Measurements from ENCODE around the gene KLHL5. TPM values are rescaled to one million over a fixed set of nuclear protein-coding genes. Genes with fewer than 3 reads are reported as not detected.
A peak's percentile ranks its signal among the peaks of the same experiment; 100 is the strongest.

KLHL5 gene, protein sequence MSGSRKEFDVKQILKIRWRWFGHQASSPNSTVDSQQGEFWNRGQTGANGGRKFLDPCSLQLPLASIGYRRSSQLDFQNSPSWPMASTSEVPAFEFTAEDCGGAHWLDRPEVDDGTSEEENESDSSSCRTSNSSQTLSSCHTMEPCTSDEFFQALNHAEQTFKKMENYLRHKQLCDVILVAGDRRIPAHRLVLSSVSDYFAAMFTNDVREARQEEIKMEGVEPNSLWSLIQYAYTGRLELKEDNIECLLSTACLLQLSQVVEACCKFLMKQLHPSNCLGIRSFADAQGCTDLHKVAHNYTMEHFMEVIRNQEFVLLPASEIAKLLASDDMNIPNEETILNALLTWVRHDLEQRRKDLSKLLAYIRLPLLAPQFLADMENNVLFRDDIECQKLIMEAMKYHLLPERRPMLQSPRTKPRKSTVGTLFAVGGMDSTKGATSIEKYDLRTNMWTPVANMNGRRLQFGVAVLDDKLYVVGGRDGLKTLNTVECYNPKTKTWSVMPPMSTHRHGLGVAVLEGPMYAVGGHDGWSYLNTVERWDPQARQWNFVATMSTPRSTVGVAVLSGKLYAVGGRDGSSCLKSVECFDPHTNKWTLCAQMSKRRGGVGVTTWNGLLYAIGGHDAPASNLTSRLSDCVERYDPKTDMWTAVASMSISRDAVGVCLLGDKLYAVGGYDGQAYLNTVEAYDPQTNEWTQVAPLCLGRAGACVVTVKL
- total RNA-seq (2021; fragmentation: NEBNext Ultra II Directional; extraction: Animal tissue kit (Norgen Biotek cat#: 25700)): 10 to 100 TPM; 48.0 to 59.3 (median 50.6) TPM
- long read RNA-seq, partial matches to known transcripts: 16 of 24 reads
- long read RNA-seq, other reads (novel, unspliced or antisense): 6 of 24 reads

DNA sequence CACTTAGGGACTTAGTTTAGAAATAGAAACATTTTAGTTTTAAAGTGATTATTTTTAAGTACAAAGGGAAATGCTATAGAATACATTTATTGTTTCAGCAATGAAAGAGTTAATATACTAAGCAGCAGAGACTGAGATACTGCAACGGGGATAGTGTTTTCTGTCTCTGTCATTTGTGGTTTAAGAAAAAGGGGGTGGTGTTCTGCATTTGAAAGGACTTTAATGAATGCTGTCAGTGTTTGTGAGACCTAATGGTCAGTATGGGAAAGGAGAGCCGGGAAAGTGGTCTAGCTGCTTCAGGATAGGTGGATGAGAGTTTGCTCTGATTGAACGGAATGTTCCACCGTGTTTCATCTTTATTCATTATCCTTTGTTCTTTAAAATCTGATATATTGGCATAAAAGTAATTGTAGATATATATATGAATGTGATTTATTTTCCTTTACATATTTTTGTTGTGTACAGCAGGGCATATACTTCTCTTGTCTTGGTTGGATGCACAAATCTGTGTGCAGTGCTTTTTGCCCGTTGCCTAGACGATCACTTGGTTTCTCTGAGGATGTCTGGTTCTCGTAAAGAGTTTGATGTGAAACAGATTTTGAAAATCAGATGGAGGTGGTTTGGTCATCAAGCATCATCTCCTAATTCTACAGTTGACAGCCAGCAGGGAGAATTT is at the start of gene KLHL5:
KLHL5 (plus strand) TSS at position 139 of the 676 bp plus-strand sequence; CDS start at position 560, 421 bp downstream.
- peak within 1 kb of the TSS; percentile 12 for H3K27ac Mint-ChIP-seq
- H3K27me3 Mint-ChIP-seq (ENCODE audit: insufficient read depth): no peaks in the 10 kb centered on the region

DNA sequence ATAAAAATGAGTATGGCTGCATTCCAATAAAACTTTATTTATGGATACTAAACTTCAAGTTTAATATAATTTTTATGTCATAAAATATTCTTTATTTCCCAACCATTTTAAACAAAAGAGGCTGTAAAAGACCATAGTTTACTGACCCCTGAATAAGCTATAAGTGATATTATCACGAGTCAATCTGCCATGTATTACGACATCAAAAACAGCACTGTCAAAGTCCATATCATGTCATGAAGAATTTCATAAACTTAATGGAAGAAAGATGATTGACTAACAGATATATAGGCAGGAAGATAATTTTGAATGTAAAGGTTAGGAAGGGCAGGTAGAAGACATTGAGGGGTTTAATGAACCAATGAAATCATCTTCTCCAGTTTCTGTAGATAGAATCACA is 48.0 kb upstream of the KLHL5 start:
- TF ChIP-seq, protein P1, sequence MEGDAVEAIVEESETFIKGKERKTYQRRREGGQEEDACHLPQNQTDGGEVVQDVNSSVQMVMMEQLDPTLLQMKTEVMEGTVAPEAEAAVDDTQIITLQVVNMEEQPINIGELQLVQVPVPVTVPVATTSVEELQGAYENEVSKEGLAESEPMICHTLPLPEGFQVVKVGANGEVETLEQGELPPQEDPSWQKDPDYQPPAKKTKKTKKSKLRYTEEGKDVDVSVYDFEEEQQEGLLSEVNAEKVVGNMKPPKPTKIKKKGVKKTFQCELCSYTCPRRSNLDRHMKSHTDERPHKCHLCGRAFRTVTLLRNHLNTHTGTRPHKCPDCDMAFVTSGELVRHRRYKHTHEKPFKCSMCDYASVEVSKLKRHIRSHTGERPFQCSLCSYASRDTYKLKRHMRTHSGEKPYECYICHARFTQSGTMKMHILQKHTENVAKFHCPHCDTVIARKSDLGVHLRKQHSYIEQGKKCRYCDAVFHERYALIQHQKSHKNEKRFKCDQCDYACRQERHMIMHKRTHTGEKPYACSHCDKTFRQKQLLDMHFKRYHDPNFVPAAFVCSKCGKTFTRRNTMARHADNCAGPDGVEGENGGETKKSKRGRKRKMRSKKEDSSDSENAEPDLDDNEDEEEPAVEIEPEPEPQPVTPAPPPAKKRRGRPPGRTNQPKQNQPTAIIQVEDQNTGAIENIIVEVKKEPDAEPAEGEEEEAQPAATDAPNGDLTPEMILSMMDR (IDR thresholded peaks at IDR 0.05): no peak
- Mint-ChIP-seq H3K36me3 (ENCODE audit: low read depth) (peaks cover 5% of the 10 kb centered on the region; the same call in 1 of the 2 replicates), H3K27me3 (ENCODE audit: insufficient read depth) (no peaks in the 10 kb centered on the region), H3K9me3 (no peaks in the 10 kb centered on the region; the same call in 1 of the 2 replicates), H3K4me1 (ENCODE audit: low read depth) (peaks cover 6% of the 10 kb centered on the region; the same call in 1 of the 2 replicates), H3K4me3 (no peak overlapping the region), H3K27ac (no peak overlapping the region)
- DNase-seq: no peak

More for the DNA sequence above, at the start of gene KLHL5:
- TF ChIP-seq, protein P1 (IDR thresholded peaks at IDR 0.05): no peak
- no peaks in the 10 kb centered on the region for H3K36me3 Mint-ChIP-seq (ENCODE audit: low read depth)
- H3K9me3 Mint-ChIP-seq: no peaks in the 10 kb centered on the region
- peaks cover 26% of the 10 kb centered on the region for H3K4me1 Mint-ChIP-seq (ENCODE audit: low read depth)
- no peak for DNase-seq
- H3K4me3 Mint-ChIP-seq: peak within 1 kb of the TSS; percentile 33; the same call in 1 of the 2 replicates

DNA sequence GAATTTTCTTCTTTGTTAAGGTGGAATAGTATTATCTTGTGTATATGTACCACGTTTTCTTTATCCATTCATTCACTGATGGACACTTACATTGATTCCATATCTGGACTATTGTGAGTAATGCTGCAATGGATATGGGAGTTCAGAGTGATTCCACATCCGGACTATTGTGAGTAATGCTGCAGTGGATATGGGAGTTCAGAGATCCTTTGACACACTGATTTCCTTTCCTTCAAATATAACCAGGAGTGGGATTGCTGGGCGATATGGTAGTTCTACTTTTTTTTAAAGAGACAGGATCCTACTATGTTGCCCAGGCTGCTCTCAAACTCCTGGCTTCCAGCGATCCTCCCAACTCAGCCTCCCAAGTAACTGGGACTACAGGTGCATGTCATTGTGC is 41.9 kb upstream of the KLHL5 start:
- no peak for DNase-seq
- H3K4me1 Mint-ChIP-seq (ENCODE audit: low read depth): peaks cover 16% of the 10 kb centered on the region
- H3K36me3 Mint-ChIP-seq (ENCODE audit: low read depth): peaks cover 5% of the 10 kb centered on the region; the same call in 1 of the 2 replicates
- no peak overlapping the region for H3K4me3 Mint-ChIP-seq
- H3K27me3 Mint-ChIP-seq (ENCODE audit: insufficient read depth): no peaks in the 10 kb centered on the region; the same call in 1 of the 2 replicates
- no peak overlapping the region for H3K27ac Mint-ChIP-seq
- H3K9me3 Mint-ChIP-seq: no peaks in the 10 kb centered on the region; the same call in 1 of the 2 replicates
- TF ChIP-seq, protein P1 (IDR thresholded peaks at IDR 0.05): no peak

DNA sequence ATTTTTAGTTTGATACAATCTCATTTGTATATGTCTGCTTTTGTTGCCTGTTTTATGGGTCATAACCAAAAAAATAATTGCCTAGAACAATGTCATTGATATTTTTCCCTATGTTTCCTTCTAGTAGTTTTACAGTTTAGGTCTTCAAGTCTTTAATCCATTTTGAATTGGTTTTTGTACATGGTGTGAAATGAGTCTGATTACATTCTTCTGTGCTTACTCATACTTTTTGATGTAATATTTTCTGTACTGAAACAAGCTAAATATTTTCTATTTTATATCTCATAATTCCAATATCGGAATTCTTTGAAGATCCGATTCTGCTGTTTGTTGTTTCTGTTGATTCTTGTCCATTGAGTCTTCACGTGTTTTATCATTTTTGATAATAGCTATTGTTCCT is 40.4 kb upstream of the KLHL5 start:
- Mint-ChIP-seq H3K36me3 (ENCODE audit: low read depth) (no peaks in the 10 kb centered on the region), H3K4me1 (ENCODE audit: low read depth) (peaks cover 26% of the 10 kb centered on the region), H3K27me3 (ENCODE audit: insufficient read depth) (no peaks in the 10 kb centered on the region; the same call in 1 of the 2 replicates), H3K4me3 (no peak overlapping the region), H3K27ac (no peak overlapping the region), H3K9me3 (no peaks in the 10 kb centered on the region)
- TF ChIP-seq, protein P1 (IDR thresholded peaks at IDR 0.05): no peak
- no peak for DNase-seq

DNA sequence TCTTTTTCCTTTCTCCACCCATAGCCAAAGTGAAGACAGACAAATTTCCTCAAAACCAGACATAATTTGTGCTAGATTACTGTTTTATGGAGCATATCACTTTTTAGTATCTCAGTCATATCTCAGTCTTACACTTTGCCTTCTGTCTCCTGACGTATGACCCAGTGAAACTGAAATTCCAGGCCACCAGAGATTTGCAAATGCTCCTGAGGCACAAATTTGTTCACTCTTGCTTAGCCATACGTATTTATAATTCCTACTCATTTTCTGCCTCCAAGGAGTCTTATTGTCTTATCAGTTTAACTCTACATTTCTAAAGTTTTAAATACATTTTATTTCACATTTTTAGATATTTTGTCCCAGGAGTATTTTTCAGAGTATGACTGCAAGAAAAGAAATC is 39.8 kb upstream of the KLHL5 start:
- Mint-ChIP-seq H3K9me3 (no peaks in the 10 kb centered on the region), H3K4me3 (no peak overlapping the region), H3K27me3 (ENCODE audit: insufficient read depth) (no peaks in the 10 kb centered on the region; the same call in 1 of the 2 replicates), H3K36me3 (ENCODE audit: low read depth) (no peaks in the 10 kb centered on the region), H3K27ac (no peak overlapping the region), H3K4me1 (ENCODE audit: low read depth) (peaks cover 26% of the 10 kb centered on the region)
- no peak for DNase-seq
- TF ChIP-seq, protein P1 (IDR thresholded peaks at IDR 0.05): no peak

All from HFFc6 (cell line).